SK-N-SH treated with all-trans-retinoic acid at 6 μM for 48 hours (cell line): ENCODE results near the gene SLC5A5.

Source experiments
- ATAC-seq: fragments of 200-7000 bp; cut with Tn5 transposase; 3 replicates; pipeline ENCODE4 v1.9.1; 2020; ENCODE audit warnings: mild to moderate bottlenecking, moderate library complexity
- ARNTL ChIP-seq: fragments of 450-650 bp; formaldehyde crosslinking; IDR thresholded peaks from 2 replicates; pipeline ENCODE4 v1.5.0; 2020; ENCODE audit warnings: low read depth, mild to moderate bottlenecking, moderate library complexity, borderline replicate concordance
- BACH2 ChIP-seq: fragments of 250-450 bp; sonication (Bioruptor Pico); IDR thresholded peaks from 2 replicates; pipeline ENCODE4 v1.9.0; 2021; ENCODE audit warnings: mild to moderate bottlenecking, borderline replicate concordance
- CSDC2 ChIP-seq: fragments of 250-450 bp; sonication (Bioruptor Pico); IDR thresholded peaks from 2 replicates; pipeline ENCODE4 v1.5.0; 2020; ENCODE audit warnings: mild to moderate bottlenecking, moderate library complexity
- ESRRG ChIP-seq: fragments of 250-450 bp; sonication (Bioruptor Pico); IDR thresholded peaks from 2 replicates; pipeline ENCODE4 v1.6.1; 2021; ENCODE audit warnings: mild to moderate bottlenecking
- ISL1 ChIP-seq: fragments of 250-450 bp; sonication (Bioruptor Pico); IDR thresholded peaks from 2 replicates; pipeline ENCODE4 v2.1.2; 2022; ENCODE audit warnings: mild to moderate bottlenecking, moderate library complexity
- RARB ChIP-seq: fragments of 250-450 bp; sonication (Bioruptor Pico); IDR thresholded peaks from 2 replicates; pipeline ENCODE4 v1.8.0; 2021; ENCODE audit warnings: mild to moderate bottlenecking, moderate library complexity
- SNAI2 ChIP-seq: fragments of 250-450 bp; sonication (Bioruptor Pico); IDR thresholded peaks from 2 replicates; pipeline ENCODE4 v1.5.0; 2020; ENCODE audit warnings: mild to moderate bottlenecking, moderate library complexity
- TOX ChIP-seq: fragments of 250-450 bp; sonication (Bioruptor Pico); IDR thresholded peaks from 2 replicates; pipeline ENCODE4 v1.8.0; 2021; ENCODE audit warnings: mild to moderate bottlenecking, moderate library complexity, borderline replicate concordance
- ZC3H10 ChIP-seq: fragments of 250-450 bp; sonication (Bioruptor Pico); IDR thresholded peaks from 2 replicates; pipeline ENCODE4 v1.5.1; 2021; ENCODE audit warnings: mild to moderate bottlenecking, moderate library complexity
- ZFP30 ChIP-seq: fragments of 450-650 bp; formaldehyde crosslinking; IDR thresholded peaks from 2 replicates; pipeline ENCODE4 v1.5.0; 2022; ENCODE audit warnings: mild to moderate bottlenecking, moderate library complexity
- ZNF70 ChIP-seq: fragments of 450-650 bp; formaldehyde crosslinking; IDR thresholded peaks from 2 replicates; pipeline ENCODE4 v1.5.0; 2020; ENCODE audit warnings: mild to moderate bottlenecking, moderate library complexity
- TF ChIP-seq, protein P1 (sequence below): fragments of 250-450 bp; sonication (Bioruptor Pico); IDR thresholded peaks from 2 replicates; pipeline ENCODE4 v1.5.0; 2020; ENCODE audit warnings: mild to moderate bottlenecking, moderate library complexity
- TF ChIP-seq, protein P2 (sequence below): fragments of 250-450 bp; sonication (Bioruptor Pico); IDR thresholded peaks from 2 replicates; pipeline ENCODE4 v1.5.1; 2021; ENCODE audit warnings: mild to moderate bottlenecking, moderate library complexity
- TF ChIP-seq, protein P3 (sequence below): fragments of 250-450 bp; sonication (Bioruptor Pico); IDR thresholded peaks from 2 replicates; pipeline ENCODE4 v1.8.0; 2021; ENCODE audit warnings: low read depth, mild to moderate bottlenecking, moderate library complexity, borderline replicate concordance

The SLC5A5 gene

DNA sequence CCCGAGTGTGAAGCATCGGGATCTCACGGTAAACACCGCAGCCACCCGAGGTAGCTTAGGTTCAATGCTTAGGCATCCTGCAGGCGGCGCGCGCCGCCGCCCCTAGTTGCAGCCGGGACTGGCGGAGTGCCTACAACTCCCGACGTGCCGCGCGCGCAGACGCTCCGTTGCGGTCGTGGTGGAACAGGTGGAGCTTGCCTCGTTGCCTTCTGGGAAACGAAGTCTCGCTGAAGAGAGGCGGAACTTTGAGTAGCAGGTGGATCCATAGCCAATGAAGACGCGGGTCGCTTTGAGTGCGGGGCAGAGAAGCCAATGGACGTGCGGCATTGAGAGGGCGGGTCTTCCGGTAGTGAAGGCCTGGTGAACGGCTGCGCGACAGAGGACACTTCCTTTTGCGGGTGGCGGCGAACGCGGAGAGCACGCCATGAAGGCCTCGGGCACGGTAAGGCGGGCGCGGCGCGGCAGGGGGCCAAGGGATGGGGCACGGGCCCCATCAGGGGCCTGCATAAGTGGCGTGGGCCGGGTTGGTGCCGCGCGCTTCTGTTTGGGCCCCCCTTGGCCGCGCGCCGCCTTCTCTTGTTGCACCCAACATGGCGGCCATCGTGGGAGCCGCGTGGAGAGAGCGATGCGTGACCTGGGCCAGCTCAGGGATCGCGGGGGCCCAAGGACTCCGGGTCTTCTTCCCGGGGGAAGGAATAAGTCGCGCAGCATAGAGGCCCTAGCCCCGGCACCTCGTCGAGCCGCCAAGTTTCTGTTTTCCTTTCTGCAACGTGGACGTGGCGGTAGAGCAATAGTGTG lies 12.0 kb upstream of the SLC5A5 start, which contains the start of gene RPL18A:
Gene RPL18A (plus strand): TSS at position 378 of the 798 bp plus-strand sequence. CDS start 47 bp downstream, at position 425.
- TF ChIP-seq TOX (CRISPR knock-in tag), result no peak
- peak; percentile 67; the same call in 1 of the 2 replicates for TF ChIP-seq SNAI2 (CRISPR knock-in tag)
- peak; percentile 95 for ATAC-seq

DNA sequence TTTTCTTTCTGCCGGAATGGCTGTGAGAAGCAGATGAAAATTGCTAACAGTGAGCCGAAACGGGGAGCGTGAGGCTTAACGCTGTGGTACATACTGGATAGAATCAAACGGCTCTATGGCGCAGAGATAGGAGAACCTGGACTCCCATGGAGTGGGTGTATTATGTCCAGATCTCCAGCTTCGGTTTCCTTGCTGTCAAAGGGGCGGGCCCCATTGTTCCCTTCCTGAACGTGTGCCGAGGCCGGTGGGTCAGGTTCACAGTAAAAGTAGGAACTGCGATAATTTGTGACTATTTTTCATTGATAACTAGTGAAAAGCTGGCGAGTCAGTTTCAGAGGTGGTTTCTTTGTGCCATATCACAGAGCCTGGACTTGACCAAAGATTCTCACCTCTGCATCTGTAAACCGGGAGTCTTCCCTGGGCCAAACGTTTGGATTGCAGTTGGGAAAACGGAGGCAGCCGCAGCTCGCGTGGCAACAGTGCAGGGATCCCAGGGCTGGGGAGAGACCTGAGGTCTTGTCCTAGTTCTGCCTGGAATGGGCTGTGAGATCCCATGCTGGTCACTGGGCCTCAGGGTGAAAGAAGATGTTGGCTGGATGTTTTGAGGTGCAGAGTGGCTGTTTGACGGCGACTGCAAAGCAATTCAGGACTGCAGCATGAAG lies 11.3 kb upstream of the SLC5A5 start:
- ATAC-seq, result no peak
- TF ChIP-seq SNAI2 (CRISPR knock-in tag) (no peak), ISL1 (CRISPR knock-in tag) (no peak), RARB (no peak), ZNF70 (CRISPR knock-in tag) (no peak), ESRRG (no peak)

DNA sequence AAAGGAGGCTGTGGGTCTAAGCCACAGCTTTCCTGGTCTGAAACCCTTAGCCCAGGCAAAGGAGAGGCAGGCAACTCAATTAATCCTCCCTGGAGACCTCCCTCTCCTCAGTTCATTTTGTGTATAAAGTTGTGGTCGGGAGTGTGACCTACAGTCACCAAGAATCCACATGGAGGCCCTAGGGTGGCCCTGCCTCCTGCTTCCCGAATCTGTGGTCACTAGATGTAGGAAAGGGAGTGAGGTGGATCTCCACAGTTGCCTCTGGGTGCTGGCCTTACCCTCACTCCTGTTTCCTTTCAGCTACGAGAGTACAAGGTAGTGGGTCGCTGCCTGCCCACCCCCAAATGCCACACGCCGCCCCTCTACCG lies 10.8 kb upstream of the SLC5A5 start:
- no peak for TF ChIP-seq ESRRG
- no peak for TF ChIP-seq ZNF70 (CRISPR knock-in tag)
- TF ChIP-seq CSDC2 (CRISPR knock-in tag), result no peak
- TF ChIP-seq, protein P1, sequence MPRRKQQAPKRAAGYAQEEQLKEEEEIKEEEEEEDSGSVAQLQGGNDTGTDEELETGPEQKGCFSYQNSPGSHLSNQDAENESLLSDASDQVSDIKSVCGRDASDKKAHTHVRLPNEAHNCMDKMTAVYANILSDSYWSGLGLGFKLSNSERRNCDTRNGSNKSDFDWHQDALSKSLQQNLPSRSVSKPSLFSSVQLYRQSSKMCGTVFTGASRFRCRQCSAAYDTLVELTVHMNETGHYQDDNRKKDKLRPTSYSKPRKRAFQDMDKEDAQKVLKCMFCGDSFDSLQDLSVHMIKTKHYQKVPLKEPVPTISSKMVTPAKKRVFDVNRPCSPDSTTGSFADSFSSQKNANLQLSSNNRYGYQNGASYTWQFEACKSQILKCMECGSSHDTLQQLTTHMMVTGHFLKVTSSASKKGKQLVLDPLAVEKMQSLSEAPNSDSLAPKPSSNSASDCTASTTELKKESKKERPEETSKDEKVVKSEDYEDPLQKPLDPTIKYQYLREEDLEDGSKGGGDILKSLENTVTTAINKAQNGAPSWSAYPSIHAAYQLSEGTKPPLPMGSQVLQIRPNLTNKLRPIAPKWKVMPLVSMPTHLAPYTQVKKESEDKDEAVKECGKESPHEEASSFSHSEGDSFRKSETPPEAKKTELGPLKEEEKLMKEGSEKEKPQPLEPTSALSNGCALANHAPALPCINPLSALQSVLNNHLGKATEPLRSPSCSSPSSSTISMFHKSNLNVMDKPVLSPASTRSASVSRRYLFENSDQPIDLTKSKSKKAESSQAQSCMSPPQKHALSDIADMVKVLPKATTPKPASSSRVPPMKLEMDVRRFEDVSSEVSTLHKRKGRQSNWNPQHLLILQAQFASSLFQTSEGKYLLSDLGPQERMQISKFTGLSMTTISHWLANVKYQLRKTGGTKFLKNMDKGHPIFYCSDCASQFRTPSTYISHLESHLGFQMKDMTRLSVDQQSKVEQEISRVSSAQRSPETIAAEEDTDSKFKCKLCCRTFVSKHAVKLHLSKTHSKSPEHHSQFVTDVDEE (CRISPR knock-in tag), result no peak
- no peak for TF ChIP-seq SNAI2 (CRISPR knock-in tag)
- TF ChIP-seq ZC3H10 (CRISPR knock-in tag), result no peak
- TF ChIP-seq BACH2, result no peak
- TF ChIP-seq, protein P2, sequence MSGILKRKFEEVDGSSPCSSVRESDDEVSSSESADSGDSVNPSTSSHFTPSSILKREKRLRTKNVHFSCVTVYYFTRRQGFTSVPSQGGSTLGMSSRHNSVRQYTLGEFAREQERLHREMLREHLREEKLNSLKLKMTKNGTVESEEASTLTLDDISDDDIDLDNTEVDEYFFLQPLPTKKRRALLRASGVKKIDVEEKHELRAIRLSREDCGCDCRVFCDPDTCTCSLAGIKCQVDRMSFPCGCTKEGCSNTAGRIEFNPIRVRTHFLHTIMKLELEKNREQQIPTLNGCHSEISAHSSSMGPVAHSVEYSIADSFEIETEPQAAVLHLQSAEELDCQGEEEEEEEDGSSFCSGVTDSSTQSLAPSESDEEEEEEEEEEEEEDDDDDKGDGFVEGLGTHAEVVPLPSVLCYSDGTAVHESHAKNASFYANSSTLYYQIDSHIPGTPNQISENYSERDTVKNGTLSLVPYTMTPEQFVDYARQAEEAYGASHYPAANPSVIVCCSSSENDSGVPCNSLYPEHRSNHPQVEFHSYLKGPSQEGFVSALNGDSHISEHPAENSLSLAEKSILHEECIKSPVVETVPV, result no peak
- no peak for TF ChIP-seq ARNTL (CRISPR knock-in tag)
- TF ChIP-seq, protein P3, sequence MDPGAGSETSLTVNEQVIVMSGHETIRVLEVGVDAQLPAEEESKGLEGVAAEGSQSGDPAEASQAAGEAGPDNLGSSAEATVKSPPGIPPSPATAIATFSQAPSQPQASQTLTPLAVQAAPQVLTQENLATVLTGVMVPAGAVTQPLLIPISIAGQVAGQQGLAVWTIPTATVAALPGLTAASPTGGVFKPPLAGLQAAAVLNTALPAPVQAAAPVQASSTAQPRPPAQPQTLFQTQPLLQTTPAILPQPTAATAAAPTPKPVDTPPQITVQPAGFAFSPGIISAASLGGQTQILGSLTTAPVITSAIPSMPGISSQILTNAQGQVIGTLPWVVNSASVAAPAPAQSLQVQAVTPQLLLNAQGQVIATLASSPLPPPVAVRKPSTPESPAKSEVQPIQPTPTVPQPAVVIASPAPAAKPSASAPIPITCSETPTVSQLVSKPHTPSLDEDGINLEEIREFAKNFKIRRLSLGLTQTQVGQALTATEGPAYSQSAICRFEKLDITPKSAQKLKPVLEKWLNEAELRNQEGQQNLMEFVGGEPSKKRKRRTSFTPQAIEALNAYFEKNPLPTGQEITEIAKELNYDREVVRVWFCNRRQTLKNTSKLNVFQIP, result no peak
- TF ChIP-seq, all 23 proteins: peak for 0
- ATAC-seq, result no peak

DNA sequence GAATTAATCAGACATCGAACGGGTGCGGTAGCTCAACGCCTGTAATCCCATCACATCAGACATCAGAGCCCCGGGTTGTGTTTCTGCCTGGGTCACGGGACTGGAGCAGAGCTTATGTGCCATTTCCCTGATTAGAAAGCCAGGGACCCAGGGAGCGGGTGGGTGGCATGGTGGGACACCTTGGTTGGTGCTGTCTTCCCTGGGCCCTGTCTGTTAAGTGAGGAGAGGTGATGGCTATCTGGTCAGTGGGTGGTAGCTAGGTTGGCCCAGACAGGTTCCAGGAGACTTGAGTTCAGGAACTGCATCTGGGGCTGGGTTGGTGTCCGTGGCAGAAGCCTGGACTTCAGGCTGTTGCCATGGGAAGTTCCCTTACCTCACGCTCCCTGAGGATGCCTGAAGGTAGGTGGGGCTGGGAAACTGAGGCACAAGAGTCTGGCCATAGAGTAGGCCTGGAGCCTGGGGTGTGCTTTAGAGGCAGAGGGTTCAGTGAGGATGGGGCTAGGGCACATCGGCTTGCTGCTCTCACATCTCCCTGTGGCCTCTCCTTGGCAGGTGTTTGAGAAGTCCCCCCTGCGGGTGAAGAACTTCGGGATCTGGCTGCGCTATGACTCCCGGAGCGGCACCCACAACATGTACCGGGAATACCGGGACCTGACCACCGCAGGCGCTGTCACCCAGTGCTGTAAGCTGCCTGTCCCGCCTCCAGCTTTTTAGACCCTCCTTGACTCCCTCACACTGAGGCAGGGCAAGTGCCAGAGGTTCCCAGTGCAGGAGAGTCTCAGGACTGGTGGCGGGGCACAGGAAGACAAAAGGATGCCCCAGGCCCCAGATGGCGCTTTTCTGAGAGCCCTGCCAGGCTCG lies 10.0 kb upstream of the SLC5A5 start:
- TF ChIP-seq, protein P2, result no peak
- TF ChIP-seq ZFP30 (CRISPR knock-in tag), result no peak
- TF ChIP-seq, protein P1 (CRISPR knock-in tag), result no peak
- no peak for ATAC-seq
